D721Med (cell line): ENCODE results near the gene GPR87.

Source experiments
- DNase-seq: peaks from one replicate; pipeline ENCODE4 v3.0.0; 2011; ENCODE audit warnings: low spot score; ENCODE audit not compliant: insufficient read length
- FAIRE-seq: peaks from 2 replicates; lab custom pipeline; 2011; peaks lifted over from hg19 to GRCh38; lab: Jason Lieb, UNC
- CTCF ChIP-seq: IDR thresholded peaks from 2 replicates; pipeline ENCODE4 v1.5.1; 2012; ENCODE audit warnings: mild to moderate bottlenecking, control low read depth; ENCODE audit not compliant: insufficient read depth; ENCODE audit errors: missing control alignments

Gene GPR87

GRCh38 chr3:151347432-151347831 is 30.8 kb upstream of the GPR87 start:
- no peak for DNase-seq
- TF ChIP-seq CTCF, result no peak
- FAIRE-seq, result no peak

GRCh38 chr3:151346292-151346691 is 29.7 kb upstream of the GPR87 start:
- DNase-seq, result no peak
- TF ChIP-seq CTCF, result no peak
- no peak for FAIRE-seq

- FAIRE-seq (no peak), DNase-seq (no peak)
- no peak for TF ChIP-seq CTCF
These were observed 29.2 kb upstream of the GPR87 start for GRCh38 chr3:151345859-151346258.

GRCh38 chr3:151331696-151332095 is 15.1 kb upstream of the GPR87 start:
- DNase-seq (no peak), FAIRE-seq (no peak)
- TF ChIP-seq CTCF, result no peak

GRCh38 chr3:151330899-151331298 is 14.3 kb upstream of the GPR87 start:
- DNase-seq, result no peak
- TF ChIP-seq CTCF, result no peak
- FAIRE-seq, result no peak

GRCh38 chr3:151330379-151330778 is 13.8 kb upstream of the GPR87 start:
- DNase-seq, result no peak
- no peak for FAIRE-seq
- TF ChIP-seq CTCF, result no peak

GRCh38 chr3:151329363-151329762 is 12.7 kb upstream of the GPR87 start, which contains the start of gene P2RY13:
Gene P2RY13, minus strand, starts transcription at chr3:151329549. Its CDS starts 21 bp downstream, at chr3:151329528.
- FAIRE-seq, result no peak
- DNase-seq, result no peak
- TF ChIP-seq CTCF, result no peak
